HG03175 (cell line): Measurements from ENCODE around the gene ZNF566.
"Not testable (repeated sequence)": the region's sequence is repeated elsewhere in the genome, so short reads cannot be mapped to it uniquely, and the experiment has no call there.

Experiments
- ATAC-seq: cut with Tn5 transposase; IDR thresholded peaks from one replicate; pipeline ENCODE4 v1.9.1; 2021; ENCODE audit warnings: mild to moderate bottlenecking, moderate library complexity; ENCODE audit not compliant: unreplicated experiment

ZNF566 gene

DNA sequence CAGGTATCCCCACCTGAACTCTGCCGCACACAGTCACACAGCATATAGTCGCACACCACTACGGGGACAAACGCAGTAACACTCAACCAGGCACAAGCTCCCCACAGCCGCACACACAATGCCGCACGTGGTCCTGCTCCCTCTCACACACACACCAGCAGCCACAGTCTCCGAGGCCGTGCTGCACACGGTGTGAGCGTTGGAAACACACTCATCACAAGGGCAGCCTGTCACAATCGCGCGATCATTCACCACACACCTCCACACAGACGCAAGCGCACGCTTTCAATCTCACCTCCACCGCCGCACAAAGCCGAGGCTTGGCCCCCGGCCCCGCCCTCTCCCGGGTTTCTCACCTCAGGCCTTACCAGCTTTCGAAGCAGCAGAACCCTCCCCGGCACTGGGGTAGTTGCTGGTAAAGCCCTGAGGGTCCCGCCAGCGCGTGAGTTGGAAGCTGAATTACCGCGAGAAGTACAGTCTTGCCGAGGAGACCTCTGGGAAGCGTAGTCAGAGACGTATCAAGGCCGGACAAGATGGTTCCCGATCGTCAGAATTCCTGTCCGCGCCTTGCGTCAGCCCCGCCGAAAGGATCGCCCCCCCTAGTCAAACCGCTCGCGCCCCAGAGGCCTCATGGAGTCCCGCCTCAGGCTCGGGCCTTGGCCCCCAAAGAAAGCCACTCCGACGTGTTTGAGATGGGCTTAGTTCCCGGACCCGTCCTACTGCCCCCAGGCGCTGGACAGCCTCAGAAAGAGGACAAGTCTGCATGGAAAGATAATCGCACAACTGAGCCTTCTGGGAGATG, at the start of gene ZNF566:
ZNF566 (minus strand) TSS at position 444 of the 802 bp plus-strand sequence. CDS start 13,004 bp downstream, outside the sequence.
- ATAC-seq: peak; percentile 81

DNA sequence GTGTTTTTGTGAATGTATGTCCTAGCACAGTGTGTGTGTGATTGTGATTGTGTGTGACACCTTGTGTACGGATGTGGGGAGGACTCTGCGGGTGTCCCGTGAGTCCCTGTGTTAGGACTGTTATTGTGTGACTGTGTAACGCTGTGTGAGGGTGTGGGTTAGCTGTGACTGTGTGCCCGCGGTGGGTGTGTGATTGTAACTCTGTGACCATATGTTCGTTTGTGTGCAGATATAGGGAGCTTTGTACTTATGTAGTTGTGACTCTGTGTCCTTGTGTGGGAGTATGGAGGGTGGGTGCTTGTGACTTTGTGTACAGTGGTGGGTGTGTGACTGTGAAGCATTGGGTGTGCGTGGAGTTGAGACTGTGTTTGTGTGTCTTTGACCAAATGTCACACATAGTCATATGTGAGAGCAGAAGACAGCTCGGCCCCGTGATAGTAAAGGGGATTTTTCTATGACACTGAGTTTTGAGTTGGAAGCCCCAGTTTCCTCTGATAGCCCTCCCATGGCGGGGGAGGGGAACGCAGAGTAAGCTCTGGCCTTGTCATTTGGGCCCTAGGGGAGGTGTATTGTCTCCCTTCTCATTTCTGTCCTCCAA, 39.7 kb upstream of the ZNF566 start:
- peak; percentile 15 for ATAC-seq

DNA sequence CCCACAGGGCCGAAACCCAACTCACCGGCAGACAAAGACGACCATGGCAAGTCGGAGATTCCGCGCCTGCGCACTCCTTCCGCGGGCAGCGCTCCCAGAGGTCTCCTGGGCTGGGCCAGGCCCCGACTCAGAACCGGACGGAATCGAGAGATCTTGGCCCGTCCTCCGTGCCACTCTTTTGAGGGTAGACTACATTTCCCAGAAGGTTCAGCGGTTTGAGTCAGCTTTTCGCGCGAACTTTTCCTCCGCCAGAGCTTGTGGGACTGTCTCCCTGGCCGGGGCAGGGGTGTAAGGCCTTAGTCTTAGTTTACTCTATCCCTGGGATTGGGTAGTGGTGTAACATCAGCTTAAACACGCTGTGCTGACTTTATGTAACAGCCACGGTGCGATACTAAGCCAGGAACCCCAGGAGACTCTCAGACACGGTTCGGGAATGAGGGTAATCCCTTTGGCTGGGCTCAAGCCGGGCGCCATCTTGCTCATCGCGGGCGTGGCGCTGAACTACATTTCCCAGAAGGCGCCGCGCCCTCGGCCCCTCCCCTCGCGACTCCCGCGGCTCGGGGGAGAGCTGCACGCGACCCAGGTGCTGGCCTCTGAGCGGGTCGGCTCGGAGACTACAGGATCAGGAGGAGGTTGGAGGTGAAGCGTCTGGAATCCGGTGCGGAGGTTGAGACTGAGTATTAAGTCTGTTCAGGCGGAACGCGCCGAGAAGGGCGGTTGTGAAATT, 39.0 kb upstream of the ZNF566 start, which contains the start of gene ZNF260:
ZNF260 (minus strand) TSS at position 78 of the 727 bp plus-strand sequence. CDS start 13,033 bp downstream, outside the sequence.
- peak; percentile 88 for ATAC-seq

DNA sequence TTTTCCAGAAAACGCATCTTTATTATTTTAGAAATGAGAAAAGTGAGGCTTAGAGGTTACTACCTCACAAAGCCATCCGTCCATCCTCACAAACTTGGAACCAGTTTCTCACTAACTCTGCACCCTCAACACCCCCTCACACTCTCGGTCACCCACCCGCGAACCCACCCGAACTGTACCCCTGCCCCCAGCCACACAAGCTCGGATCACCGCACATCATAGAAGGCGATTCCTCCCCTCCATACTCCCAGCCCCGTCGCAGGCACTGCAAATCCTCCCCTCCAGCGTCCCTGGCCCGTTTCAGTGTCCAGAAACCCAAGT, 38.5 kb upstream of the ZNF566 start:
- no peak for ATAC-seq

DNA sequence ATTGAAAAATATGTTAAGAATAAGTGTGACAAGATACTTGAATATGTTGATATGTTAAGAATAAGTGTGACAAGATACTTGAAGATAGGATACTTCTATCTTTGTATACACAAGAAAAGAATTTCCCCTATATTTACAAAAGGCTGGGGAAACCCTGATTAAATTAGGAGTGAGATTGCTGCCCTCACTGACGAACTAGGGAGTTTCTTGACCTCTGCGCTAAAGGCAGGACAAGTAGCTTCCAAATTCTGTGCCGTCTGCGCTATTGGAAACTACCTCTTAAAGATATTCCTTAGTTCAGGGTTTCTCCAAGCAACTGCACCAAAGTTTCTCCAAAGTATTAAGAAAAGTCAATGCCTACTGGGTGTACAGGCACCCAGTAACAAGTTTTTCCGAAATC, 38.0 kb upstream of the ZNF566 start:
- no peak for ATAC-seq

DNA sequence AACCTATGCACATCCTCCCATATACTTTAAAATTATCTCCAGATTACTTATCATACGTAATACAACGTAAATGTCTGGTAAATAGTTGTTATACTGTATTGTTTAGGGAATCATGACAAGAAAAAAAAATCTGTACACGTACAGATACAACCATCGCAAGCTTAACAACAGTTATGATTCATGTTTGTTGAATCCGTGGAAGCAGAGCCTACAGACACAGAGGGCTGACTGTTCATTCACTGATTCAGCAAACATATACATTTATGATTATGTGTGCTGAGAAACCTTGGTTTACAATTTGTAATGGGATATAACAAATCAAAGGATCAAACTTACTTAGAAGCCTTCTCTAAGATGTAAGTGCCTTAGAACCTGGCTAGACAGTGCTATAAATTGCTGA, 37.2 kb upstream of the ZNF566 start:
- no peak for ATAC-seq

DNA sequence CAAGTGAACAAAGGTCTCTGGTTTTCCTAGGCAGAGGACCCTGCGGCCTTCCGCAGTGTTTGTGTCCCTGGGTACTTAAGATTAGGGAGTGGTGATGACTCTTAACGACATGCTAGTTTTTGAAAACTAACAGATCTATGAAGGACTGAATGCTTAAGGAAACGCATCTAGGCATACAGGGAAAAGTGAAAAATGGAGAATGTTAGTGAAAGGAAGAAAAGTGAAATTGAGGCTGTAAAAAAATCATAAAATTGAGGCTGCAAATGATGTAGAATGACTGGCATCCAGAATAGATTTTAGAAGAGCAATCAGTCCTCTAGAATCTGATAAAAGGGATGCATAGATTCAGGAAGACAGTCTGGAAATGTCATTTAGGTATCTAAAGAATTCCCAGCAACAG, 35.3 kb upstream of the ZNF566 start:
- ATAC-seq: no peak

DNA sequence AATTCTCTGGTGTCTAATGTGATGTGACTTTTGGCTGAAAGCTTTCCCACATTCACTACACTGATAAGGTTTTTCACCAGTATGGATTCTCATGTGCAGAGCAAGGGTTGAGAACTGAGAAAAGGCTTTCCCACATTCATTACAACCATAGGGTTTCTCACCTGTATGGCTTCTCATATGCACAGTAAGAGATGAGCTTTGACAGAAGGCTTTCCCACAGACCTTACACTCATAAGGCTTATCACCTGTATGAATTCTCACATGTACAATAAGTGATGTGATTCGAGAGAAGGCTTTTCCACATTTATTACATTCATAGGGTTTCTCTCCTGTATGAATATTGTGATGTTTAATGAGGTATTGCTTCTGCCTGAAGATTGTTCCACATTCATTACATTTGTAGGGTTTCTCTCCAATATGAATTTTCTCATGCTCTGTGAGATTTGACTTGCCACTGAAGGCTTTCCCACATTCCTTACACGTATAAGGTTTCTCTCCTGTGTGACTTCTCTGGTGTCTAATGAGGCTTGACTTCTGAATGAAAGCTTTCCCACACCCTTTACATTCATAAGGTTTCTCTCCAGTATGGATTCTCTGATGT, 24.8 kb upstream of the ZNF566 start:
- ATAC-seq: no peak

DNA sequence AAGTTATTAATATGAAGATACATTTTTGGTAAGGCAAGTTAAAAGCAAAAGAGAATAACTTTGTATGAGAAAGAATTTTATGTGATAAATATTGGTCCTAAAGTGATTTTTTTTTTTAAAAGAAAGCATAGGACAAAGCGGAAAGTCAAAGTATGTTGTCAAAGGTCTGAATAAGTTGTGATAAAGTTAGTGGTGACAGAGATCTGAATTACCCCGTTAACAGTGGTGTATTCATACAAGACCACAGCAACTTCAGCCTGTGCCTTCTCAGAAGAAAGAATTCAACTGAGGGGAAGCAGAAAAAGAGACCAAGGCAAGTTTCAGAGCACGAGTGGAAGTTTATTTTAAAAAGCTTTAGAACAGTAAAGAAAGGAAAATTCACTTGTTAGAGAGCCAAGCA, 19.0 kb upstream of the ZNF566 start:
- ATAC-seq: no peak

DNA sequence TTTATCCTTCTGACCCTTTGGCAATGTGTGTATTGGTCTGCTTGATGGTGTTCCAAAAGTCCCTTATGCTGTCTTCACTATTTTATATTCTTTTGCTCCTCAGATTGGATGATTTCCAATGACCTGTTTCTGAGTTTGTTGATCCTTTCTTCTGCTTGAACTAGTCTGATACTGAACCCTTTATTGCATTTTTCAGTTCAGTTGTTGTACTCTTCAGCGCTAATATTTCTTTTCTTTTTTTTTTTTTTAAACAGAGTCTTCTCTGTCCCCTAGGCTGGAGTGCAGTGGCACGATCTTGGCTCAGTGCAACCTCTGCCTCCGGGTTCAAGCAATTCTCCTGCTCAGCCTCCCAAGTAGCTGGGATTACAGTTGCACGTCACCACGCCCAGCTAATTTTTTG, 12.6 kb upstream of the ZNF566 start:
- no peak for ATAC-seq

DNA sequence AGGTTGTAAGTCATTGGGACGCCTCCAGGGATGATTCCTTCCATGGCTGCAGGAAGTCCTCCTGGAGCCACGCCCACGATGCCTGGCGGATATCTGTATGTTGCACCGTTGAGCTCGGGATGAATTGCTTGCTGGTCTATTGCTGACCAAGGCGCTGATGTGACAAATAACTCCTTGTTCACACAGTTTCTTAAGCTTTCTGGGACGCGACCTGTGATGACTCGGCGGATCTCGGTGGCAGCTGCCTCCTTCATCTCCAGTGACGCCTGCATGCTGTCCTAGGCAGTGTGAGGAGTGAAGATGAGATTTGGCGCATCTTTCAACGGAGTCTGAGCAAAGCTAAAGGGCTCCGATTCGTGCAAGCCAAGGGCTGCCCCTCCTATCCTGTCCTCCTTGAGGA, 7.6 kb upstream of the ZNF566 start:
- no peak for ATAC-seq

DNA sequence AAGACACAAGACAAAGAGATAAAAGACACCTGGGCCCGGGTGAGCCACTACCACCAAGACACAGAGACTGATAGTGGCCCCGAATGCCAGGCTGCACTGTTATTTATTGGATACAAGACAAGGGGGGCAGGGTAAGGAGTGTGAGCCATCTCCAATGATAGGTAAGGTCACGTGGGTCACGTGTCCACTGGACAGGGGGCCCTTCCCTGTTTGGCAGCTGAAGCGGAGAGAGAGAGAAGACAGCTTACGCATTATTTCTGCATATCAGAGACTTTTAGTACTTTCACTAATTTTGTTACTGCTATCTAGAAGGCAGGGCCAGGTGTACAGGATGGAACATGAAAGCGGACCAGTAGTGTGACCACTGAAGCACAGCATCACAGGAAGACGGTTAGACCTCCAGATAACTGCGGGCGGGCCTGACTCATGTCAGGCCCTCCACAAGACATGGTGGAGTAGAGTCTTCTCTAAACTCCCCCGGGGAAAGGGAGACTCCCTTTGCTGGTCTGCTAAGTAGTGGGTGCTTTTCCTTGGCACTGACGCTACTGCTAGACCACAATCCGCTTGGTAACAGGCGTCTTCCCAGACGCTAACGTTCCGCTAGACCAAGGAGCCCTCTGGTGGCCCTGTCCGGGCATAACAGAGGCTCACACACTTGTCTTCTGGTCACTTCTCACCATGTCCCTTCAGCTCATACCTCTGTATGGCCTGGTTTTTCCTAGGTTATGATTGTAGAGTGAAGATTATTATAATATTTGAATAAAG, 3.5 kb upstream of the ZNF566 start:
- ATAC-seq: not testable (repeated sequence)

DNA sequence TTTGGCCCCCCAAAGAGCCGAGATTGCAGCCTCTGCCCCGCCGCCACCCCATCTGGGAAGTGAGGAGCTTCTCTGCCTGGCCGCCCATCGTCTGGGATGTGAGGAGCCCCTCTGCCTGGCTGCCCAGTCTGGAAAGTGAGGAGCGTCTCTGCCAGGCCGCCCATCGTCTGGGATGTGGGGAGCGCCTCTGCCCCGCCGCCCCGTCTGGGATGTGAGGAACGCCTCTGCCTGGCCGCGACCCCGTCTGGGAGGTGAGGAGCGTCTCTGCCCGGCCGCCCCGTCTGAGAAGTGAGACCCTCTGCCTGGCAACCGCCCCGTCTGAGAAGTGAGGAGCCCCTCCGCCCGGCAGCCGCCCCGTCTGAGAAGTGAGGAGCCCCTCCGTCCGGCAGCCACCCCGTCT, 1.5 kb upstream of the ZNF566 start:
- not testable (repeated sequence) for ATAC-seq

DNA sequence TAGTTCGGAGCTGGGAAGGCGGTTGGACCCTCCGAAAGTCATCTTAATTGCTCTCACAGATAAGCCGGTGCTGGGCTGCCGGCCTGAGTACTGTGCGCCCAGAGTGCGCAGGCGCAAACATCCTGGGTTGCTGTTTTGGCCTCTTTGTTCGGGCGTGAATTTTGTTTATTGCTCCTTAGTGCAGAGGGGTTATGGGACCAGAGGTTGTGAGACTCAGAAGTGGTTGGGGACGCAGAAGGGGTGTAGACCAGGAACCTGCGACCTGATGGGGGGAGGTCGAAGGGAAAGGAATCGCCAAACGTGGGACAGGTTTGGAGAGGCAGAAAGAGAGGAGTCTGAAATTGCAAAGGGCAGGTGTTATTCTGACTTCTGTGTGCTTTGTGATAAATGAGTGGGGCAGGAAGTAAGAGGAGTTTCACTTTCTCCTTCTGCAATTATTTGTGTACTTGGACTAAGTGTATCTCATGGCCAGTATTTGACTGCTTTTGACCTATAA, 607 bp upstream of the ZNF566 start:
- ATAC-seq: peak; percentile 62

DNA sequence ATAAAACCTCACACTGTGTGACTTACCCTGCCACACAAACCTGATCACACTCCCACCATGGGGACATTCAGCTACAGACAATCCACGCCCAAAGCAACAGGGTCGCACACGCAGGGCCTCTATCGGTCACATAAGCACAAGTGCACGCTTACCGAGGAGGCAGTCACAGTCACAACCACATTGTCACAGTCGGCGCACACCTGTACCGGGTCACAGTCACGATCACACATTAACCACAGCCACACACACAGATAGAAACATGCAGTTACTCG, 579 bp downstream of the ZNF566 start:
- ATAC-seq: peak; percentile 18

DNA sequence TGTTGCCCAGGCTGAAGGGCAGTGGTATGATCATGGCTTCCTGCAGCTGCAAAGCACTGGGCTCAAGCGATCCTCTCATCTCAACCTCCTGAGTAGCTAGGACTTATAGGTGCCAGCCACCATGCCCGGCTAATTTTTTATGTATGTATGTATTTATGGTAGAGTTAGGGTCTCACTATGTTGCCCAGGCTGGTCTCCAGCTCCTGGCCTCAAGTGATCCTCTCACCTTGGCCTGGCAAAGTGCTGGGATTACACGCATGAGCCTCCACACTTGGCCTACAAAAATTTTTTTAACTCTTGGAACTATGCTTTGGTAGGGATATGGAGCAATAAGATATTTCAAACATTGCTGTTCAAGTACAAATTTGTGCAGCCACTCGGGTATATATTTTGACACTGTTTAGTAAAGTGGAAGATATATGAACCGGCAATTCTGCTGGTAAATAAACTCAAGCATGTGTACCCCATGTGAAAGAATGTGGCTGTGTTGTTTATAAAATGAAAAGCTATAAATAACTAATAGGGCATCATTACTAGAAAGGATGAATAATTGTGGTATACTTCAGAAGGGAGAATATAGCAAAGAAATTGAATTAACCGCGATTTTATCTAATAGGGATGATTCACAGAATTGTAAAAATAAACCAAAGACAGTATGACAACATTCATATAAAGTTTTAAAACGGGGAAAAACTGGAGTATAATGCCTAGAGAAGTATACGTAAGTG, 1.1 kb downstream of the ZNF566 start:
- ATAC-seq: no peak

DNA sequence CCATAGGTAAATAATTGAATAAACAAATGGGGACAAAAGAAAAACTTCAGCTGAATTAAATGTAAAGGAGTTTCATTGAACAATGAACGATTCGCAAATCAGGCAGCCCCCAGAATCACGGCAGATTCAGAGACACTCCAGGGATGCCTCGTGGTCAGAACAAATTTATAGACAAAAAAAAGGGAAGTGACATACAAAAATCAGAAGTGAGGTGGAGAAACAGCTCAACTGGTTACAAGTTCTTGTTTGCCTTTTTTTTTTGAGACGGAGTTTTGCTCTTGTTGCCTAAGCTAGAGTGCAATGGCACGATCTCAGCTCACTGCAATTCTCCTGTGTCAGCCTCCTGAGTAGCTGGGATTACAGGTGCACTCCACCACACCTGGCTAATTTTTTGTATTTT, 5.7 kb downstream of the ZNF566 start:
- no peak for ATAC-seq

DNA sequence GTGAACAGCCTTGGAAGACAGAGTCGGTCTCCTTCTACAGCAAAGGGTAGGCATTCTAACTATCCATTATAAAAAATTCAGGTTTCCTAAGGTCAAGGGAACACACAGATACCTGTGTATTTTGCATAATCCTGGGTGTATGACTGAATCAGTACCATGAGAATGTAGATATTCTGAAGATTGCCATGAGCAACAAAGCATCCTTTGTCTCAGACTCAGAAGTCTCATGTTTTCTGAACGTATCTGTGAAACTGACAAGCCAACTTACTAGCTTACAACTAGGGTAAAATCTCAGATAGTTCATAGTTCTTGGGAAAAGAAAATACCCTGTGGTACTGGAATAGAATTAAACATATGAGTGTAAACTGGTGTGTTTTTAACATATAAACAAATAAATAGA, 6.5 kb downstream of the ZNF566 start:
- ATAC-seq: no peak

DNA sequence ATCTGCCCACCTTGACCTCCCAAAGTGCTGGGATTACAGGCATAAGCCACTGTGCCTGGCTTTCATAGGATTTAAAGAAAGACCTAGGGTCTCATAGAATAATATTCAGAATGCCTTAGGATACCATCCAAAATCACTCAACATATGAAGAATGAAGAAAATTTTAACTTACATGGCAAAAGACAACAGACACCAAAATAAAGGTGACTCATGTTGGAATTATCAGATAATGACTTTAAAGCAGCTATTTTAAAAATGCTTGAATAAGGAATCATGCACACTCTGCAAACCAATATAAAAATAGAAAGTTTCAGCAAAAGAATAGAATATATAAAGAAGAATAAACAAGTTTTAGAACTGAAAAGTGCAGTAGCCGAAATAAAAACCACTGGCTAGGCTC, 29.3 kb downstream of the ZNF566 start:
- ATAC-seq: no peak

DNA sequence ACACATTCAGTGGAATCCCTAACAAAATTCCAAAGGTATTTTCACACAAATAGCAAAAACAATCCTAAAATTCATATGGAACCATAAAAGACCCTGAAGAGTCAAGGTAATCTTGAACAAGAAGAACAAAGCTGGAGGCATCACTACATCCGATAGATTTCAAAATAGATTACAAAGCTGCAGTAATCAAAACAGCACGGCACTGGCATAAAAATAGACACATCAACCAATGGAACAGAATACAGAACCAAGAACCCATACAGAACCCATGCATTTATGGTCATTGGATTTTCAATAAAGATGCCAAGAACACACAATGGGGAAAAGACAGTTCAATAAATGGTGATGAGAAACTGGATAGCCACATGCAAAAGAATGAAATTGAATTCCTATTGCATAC, 32.5 kb downstream of the ZNF566 start:
- no peak for ATAC-seq
